ENCODE measurements around the gene VSTM4.

VSTM4 gene

DNA sequence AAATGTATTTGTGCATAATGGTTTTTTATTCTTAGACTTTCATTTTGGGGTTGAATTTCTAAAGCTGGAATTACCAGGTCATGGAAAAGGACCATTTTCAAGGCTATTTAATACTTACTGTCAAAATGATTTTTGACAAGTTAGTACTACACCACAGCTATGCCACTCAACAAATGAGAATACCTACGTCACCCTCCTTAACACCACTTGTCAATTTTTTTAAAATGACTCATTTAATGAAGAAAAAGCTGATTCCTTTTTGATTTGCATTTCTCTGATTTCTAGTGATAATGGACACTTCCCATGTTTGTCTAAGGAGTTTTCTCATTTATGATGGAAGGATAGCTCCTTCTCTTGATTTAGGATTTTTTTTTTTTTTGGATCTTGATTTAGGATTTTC is 63.3 kb downstream of the VSTM4 start:
- DNase-seq (ENCODE audit: extremely low read depth in 1 of 2, low read depth in 1 of 2): no peak

DNA sequence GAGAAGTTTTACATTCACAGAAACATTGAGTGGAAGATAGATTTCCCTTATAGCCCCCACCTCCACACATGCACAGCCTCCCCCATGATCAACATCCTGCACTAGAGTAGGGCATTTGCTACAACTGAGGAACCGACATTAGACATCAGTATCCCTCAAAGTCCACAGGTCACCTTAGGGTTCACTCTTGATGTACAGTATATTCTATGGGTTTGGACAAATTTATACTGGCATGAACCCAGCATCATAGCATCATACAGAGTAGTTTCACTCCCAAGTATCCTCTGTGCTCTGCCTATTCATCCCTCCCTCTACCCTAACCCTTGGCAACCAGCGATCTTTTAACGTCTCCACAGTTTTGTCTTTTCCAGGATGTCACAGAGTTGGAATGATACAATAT is 64.4 kb downstream of the VSTM4 start:
- DNase-seq (ENCODE audit: extremely low read depth in 1 of 2, low read depth in 1 of 2): no peak

DNA sequence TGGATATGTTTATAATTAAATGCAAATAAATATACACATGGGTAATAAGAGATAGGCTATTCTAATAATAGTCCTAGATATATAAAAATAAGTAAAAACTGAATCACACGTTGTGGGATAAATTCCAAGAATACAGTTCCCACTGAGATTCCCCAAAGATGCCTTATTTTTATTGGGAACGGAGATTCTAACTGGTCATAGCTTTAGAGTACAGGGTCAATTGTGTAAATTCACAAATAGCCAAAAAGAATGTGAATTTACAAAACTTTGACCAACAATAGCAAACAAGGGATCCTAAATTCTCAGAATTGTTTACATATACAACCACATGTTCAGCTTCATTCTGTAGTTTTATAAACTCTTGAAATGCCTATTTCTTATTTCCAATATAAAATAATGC is 65.0 kb downstream of the VSTM4 start:
- no peak for DNase-seq (ENCODE audit: extremely low read depth in 1 of 2, low read depth in 1 of 2)

DNA sequence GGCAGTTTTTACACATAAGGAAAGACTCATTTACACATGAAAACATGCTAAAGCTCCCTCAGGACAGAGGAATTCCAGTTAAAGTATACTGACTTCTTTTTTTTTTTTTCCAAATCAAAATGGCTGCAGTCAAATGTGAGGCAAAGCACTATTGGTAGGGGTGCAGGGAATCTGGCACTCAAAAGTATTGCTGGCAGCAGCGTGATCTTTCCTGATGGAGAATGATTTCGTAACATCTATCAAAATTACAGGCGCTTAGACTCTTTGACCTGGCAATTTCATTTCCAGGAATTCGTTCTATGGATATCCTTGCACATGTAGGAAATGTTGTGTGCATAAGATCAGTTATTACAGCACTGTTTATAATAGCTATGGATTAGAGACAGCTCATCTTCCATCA is 65.7 kb downstream of the VSTM4 start:
- no peak for DNase-seq (ENCODE audit: extremely low read depth in 1 of 2, low read depth in 1 of 2)

DNA sequence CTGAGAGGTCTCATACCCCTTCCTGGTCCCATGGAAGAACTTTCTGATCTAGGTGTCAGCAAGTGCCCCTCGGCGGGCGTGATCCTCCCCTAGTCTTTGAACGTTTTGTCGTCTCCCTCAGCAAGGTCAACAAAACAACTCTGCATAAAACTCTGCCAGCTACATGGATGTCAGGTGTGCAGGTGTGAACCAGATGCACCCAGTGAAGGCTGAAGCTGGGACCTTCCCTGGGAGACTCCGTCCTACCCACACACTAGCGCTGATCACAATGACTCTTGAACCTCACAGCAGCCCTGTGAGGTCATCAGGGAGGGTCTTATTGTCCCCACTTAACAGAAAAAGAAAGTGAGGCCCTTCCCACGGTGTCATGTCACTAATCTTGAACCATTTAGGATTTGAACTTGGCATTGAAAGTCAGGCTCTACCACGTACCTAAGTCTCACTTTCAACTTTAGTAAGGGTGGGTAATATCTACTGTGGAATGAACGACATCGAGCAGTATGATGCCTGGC is 68.1 kb downstream of the VSTM4 start:
- DNase-seq (ENCODE audit: extremely low read depth in 1 of 2, low read depth in 1 of 2): no peak

DNA sequence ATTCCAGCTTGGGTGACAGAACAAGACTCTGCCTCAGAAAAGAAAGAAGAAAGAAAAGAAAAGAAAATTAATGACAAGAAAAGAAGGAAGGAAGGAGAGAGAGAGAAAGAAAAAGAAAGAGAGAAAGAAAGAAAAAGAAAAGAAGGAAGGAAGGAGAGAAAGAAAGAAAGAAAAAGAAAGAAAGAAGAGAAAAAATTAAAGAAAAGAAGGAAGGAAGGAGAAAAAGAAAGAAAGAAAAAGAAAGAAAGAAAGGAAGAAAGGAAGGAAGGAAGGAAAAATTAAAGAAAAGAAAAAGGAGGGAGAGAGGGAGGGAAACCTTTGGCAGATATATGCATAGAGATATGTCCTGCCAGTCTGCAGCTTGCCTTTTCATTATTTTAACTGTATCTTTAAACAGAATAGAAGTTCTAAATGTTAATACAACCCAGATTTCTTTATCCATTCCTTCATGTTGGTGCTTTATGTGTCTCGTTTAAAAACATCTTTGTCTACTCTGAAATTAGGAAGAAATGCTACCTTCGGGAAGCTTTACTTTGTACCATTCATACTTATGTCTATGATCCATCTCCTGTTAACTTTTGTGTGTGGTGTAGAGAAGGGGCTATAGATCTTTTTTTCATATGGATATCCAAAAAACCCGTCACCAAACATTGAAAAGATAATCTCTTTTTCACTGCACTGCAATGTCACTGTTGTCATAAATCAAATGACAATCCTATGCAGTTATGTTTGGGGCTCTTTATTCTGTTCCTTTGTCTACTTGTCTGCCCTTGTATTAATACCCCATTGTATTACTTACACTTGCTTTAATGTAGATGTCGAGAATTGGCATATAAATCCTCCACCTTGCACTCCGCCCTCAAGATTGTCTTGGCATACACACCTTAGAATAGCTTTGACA is 70.8 kb downstream of the VSTM4 start:
- DNase-seq (ENCODE audit: extremely low read depth in 1 of 2, low read depth in 1 of 2): no peak

DNA sequence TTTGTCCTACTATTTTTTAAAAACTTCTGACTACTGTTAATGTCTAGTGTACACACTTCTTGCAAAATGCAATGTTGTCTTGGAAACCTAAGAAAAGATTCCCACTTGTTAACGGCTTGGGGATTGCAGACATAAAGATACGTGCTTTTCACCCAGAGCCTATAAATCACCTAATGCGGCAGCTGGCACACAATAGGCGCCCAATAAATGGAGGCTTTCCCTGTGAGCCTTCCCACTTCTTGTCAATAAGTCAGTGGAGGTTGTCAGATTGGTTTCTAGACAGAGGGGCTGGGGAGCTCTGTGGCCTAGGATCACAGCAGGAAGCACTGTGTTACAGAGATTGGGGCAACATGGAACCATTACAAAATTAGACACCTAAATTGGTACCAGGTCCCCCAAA is 74.7 kb downstream of the VSTM4 start:
- DNase-seq (ENCODE audit: extremely low read depth in 1 of 2, low read depth in 1 of 2): no peak

DNA sequence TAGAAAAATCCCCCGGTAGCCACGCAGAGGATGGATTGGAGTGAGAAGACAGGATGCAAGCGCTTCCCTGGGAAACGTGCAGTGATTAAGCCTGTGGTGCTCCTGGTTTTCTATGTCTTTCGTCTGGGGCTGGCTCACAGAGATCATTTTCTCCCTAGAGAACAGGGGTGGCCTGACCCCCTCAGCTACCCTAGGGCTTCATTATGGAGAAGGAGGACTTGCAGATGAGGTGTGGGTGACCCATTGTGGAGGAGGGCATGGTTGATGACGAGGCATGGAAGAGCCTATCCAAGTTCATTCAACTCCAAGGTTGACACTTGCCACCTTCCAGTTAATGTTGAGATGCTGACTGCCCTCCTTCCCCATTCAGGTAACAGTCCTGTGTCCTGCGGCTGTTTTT is 75.9 kb downstream of the VSTM4 start:
- no peak for DNase-seq (ENCODE audit: extremely low read depth in 1 of 2, low read depth in 1 of 2)

DNA sequence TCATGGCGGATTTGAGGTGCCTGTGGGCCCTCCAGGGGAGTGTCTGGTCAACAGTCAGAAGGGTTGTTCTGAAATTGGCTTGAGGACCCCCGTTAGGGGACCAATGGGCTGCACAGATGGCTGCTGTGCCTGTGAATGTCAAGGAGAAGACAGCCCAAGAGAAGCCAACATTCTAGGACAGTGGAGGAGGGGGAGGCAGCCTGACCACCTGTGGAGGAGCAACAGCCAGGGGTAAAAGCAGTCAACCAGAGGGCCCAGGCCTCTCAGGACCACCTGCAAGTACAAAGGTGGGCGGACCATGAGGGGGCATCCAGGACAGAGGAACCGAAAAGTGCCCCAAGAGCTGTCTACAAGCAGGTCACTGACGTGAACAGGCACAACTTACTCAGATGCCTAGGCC is 76.6 kb downstream of the VSTM4 start:
- DNase-seq (ENCODE audit: extremely low read depth in 1 of 2, low read depth in 1 of 2): no peak

DNA sequence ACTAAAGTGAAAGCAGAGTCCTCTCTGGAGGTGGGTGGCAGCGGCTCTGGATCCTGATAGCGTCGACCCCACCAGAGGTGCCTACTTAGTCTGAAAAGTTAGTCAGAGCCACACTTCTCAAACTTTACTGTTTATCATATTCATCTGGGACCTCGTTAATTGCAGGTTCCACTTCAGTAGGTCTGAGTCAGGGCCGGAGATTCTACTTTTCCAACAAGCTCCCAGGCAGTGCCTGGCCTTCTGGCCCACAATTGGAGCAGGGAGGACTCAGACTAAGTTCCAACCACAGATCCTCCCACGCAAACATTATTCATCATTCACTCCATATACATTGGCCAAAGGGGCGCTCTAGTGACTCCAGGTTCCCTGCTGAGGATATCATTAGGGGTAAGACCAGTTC is 78.1 kb downstream of the VSTM4 start:
- DNase-seq (ENCODE audit: extremely low read depth in 1 of 2, low read depth in 1 of 2): no peak

DNA sequence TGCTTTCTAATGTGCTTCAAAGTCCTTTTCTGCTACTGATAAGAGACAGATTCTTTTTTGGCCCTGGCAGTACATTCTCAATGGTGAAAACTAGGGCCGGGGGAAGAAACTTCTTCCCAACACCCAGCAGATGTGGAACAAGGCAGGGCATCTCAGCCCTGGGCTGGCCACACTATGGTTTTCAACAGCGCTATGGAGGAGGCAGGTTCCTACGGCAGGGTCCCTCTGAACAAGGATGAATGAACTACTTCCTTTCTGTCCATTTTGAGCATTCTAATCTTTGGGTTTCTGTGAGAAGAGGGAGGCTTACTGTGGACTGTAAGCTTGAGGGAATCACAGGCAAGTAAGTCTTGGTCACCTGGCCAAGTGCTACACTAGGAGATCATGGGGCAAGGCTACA is 78.7 kb downstream of the VSTM4 start:
- DNase-seq (ENCODE audit: extremely low read depth in 1 of 2, low read depth in 1 of 2): no peak

DNA sequence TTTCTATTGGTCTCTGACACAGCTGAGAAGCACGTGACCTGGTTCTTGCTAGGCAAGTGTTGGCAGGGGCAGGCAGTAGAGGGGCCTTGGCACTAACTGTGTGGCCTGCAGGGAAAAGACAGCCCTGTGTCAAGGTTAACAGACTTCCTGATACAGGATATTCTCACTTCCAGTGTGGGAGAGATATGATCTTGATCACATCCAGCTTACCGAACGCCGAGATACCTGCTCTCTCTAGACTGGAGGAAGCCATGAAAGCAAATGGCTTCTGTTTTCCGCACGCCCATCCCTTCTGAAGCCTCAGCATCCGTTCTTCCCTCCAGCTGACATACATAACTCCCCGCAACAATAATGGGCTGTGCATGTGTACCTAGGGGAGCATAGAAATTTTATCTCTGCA is 79.4 kb downstream of the VSTM4 start:
- DNase-seq (ENCODE audit: extremely low read depth in 1 of 2, low read depth in 1 of 2): no peak

DNA sequence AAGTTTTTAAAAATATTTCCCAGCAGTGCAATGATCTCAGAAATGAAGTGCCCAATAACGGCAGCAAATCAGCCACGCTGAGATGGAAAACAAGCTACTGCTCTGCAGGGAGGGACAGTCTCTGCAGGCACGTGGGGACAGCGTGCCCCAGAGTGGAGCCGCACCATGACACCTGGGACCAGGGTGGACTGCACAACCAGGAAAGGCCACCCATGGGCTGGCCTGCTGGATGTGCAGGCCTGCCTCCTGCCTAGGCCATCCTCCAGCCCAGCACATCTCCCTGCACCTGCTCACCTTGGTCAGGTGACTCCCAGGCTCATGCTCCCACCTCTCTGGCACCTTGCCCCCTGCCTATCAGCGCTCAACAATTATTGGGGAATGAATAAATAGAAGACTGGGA is 80.4 kb downstream of the VSTM4 start:
- DNase-seq (ENCODE audit: extremely low read depth in 1 of 2, low read depth in 1 of 2): no peak

DNA sequence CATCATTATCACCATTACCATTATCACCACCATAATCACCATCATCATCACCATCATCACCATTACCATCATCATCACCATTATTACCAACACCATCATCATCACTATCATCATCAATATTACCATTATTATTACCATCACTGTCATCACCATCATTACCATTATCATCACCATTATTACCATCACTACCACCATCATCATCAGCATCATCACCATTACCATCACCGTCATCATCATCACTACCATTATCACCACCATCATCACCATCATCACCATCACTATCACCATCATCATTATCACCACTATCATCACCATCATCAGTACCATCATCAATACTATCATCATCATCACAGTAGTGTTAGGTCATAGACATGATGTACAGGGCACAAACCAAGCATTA is 81.4 kb downstream of the VSTM4 start:
- no peak for DNase-seq (ENCODE audit: extremely low read depth in 1 of 2, low read depth in 1 of 2)

DNA sequence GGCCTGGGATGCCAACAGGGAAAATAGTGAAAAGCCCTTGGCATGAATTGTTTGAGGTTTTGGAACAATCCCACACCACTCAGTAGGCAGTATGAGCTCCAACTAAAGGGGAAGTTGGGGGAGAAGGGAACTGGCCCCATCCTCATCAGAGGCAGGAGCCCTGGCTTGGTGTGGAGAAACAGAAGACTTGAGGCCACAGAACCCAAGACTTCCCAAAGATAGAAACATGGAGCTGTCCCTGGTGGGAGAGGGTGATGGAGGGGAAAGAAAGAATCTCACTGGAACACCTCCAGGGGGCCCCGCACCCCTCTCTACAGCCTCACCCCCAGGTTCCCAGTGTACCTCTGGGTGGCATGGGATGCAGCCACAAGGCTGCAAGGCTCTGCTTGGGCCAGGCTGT is 85.7 kb downstream of the VSTM4 start:
- no peak for DNase-seq (ENCODE audit: extremely low read depth in 1 of 2, low read depth in 1 of 2)

DNA sequence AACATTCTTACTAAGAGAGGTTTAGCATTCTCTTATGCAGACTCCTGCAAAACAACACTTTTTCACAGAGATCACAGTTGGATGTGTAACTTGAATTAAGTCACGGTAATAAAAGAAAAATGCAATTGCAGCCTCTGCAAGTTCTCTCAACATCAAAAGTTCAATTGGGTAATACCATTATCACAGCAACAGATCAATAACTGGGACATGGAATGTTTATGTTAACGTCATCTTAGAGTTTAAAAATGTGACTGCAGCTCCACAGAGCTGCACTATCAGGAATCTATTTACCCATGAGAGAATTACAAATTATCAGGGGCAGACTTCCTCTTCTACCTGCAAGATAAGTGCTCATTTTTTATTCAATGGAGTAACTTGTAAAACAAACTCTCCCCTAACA is 86.7 kb downstream of the VSTM4 start:
- no peak for DNase-seq (ENCODE audit: extremely low read depth in 1 of 2, low read depth in 1 of 2)

DNA sequence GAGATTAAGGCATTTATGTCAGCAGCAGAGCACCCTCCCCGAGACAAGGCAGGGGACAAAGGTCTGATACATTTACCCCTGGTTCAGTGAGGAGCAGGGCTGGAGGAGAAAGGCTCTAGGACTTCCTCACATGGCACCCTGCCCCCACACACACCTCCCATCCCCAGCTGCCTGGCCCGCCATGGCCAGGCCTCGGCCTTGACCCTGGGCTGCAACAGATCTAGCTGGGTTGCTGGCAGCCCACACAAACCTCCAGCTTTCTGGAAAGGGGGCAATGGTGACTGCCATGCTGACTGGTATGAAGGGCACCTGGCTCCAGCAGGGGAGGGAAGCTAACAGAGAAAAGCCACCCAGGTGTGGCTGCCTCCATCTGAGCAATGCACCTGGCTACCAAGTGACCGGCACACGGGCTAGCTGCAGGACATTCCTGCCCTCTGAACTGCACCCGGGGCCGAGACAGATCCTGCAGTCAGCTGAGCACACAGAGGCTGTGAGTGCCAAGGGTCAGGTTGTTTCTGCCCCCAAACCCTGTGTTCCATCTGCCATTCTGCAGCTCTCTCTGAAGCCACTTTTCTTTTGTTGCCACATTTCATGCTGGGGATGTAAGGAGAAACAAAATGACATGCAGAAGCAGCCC is 89.9 kb downstream of the VSTM4 start:
- no peak for DNase-seq (ENCODE audit: extremely low read depth in 1 of 2, low read depth in 1 of 2)

DNA sequence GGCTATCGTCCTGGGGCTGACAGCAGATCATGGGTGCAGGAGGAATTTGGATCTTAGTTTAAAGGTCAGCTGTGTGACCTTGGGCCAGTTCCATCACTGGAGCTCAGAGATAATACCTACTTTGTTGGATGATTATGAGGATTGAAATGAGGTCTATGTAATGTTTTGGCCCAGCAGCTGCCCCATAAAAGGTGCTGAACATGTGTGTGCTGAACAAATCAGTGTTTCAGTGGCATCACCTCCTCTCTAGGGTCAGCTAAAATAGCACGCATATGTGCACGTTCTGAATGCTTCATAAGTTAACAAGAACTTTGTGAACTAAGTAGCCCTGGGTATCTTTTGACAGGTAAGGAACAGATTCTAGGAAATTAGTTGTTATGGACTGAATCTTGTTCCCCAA is 90.8 kb downstream of the VSTM4 start:
- DNase-seq (ENCODE audit: extremely low read depth in 1 of 2, low read depth in 1 of 2): no peak

DNA sequence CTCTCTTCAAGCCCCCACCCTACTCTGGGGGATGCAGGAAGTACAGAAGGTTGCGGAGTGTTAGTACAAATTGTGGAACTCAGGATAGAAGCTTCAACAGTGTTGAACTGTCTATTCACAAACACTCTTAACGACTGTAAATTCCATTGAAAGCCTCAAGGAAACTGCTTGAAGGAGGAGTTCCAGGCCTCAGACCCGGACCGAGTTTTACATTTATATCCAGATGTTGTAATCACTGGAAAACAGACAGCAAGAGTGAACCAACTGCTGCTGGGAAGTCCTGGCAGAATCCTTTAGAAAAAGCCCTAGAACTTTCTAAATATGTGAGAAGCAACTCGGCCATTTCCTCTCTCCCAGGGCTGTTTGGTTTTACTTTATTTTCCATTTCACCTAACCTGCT is 91.6 kb downstream of the VSTM4 start:
- DNase-seq (ENCODE audit: extremely low read depth in 1 of 2, low read depth in 1 of 2): no peak

DNA sequence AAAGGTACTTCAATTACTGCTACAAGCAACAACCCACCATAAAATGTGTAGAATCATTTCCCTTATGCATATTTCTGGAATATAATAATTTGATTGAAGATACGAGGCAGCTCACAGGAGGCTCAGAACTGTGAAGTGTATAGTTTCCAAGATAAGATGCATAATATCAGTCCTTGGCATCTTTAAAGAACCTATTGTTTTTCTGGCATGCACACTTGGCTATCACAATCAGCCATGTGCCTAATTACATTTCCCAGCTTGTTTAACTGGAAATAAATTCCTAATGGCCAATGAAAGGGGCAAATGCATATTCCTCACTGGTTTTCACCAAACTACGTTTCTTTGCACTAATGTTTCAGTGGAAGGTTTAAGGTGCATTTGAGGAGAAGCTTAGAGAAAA is 92.3 kb downstream of the VSTM4 start:
- no peak for DNase-seq (ENCODE audit: extremely low read depth in 1 of 2, low read depth in 1 of 2)

DNA sequence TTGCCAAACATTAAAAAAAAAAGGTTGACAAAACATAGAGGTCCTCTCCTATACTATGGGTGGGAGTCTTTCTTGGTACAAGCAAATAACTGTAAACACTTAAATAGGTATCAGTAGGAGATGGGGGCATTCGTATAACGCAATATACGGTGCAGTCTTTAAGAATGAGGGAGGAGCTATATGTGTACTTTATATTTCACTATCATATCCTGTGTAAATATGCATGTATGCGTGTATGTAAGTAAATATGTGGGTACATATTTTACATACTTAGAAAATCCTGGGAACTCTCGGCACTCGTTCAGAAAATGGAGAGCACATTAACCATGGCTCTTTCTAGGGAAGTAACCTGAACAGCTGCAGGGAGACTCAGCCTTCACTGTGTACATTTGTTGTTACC is 93.6 kb downstream of the VSTM4 start:
- no peak for DNase-seq (ENCODE audit: extremely low read depth in 1 of 2, low read depth in 1 of 2)

DNA sequence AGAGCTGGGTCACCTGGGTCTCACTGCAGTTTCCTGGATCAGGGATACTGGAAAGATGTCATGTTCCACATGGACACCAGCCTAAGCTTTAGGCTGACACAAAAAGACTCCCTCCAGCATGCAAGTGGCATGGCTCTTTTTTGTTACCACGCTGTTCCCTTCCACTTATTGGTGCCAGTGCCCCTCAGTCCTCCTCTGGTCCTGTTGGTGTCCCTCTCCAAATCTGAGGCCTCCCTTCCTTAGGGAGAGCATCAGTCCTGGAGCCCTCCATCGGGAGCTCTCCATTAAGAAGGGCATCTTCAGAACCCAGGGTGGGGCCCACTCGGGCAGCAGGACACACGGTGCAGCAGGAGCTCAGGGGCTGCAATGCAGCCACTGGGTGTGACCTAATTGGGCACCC is 99.6 kb downstream of the VSTM4 start:
- no peak for DNase-seq (ENCODE audit: extremely low read depth in 1 of 2, low read depth in 1 of 2)
